Stimulated activated CD4-positive, alpha-beta T cell treated with anti-CD3 and anti-CD28 coated beads, TNF-alpha, amount 100 ng/mL, for 4 hours (primary cell): Measurements from ENCODE around the gene APAF1.

Experiments
- DNase-seq, 3 experiments: peaks; one replicate each; pipeline ENCODE4 v3.0.0-alpha.2; 2020; ENCODE audit warnings: low read depth in 3 of 3

Gene APAF1

DNA sequence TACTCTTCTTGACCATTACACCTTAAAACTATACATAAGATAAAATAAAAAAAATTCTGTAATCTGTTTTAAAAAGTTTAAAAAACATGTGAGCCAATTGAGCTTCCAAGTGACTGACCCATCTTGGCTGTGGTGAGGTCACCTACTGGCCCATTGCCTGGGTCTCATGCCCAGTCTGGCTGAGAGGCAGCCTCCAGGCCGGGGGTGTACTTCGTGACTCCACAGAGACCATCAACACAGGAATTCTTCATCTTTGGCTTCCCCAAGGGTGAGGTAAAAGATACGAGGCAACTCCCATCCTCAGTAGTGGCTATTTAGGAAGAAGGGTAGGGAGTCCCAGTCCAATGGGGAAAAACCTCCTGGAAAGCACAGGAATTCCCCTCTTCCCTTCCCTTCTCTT is 113.2 kb downstream of the APAF1 start:
- no peak for DNase-seq

DNA sequence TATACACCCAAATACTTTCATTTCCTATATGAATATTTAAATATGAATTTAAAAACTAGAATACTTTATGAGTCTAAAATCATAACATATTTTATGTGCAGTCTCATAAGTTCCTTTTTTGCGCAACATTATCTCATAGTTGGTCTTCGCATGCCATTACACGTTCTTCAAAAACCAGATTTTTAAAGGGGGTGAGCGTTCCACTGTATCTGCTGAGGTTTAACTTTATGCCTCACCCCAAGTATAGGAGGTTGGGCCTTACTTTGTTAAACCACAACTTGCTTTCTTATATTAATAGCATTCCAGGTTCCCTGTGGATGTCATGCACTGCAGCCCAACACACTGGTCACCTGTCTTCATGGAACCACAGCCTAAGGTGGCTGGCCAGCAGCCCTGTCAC is 118.6 kb downstream of the APAF1 start:
- no peak for DNase-seq

DNA sequence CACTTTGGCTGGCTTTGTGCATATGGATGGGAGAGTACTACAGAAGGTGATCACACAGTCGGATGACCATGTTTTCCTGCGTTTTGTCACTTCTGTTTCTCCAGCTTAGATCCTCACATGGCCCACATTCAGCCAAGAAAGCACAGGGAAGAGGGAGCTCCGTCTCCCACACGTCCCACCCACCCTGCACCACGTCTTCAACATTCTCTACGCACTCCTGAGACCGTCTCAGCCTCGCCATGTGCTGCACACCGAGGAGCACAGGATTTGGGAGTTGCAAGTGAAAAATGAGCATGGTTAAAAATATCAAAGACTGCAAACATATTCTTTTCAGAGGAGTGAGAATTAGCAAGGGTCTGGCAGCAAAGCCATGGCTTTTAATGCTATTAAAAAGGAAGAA is 122.2 kb downstream of the APAF1 start:
- DNase-seq: no peak

DNA sequence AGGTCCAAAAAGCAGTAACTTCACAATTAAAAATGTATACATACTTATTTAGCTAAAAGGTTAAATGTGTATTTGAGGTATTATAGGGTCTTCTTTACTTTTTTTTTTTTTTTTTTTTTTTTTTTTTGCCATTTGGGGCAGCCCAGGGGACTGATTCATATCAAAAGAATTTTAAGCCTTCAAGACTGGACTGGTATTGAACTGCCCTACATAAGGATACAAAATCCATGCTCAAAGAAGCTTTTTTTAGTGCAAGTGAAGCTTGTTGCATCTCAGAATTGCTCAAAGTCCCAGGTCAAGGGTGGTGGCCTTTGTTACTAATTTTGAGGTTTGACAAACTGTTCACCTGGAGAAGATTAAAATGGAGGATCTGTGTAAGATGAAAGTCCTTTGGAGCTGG is 124.0 kb downstream of the APAF1 start:
- no peak for DNase-seq

DNA sequence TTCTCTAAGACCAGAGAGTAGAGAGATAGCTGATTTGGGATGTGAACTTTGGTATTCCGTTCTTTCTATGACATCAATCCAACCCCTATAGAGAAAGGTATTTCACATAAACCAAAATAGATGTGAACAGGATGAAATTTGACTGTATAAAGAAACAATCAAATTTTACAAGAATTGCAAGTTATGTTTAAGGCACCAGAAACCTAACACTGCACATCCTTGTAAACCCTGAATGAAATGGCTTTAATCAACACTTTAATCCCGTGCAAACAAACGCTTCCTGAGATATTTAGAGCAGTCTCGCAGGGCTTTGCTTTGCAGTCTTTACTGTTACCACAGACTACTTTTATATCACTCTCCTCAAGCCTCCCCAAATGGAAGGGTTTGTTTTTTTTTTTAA is 125.1 kb downstream of the APAF1 start:
- no peak for DNase-seq

DNA sequence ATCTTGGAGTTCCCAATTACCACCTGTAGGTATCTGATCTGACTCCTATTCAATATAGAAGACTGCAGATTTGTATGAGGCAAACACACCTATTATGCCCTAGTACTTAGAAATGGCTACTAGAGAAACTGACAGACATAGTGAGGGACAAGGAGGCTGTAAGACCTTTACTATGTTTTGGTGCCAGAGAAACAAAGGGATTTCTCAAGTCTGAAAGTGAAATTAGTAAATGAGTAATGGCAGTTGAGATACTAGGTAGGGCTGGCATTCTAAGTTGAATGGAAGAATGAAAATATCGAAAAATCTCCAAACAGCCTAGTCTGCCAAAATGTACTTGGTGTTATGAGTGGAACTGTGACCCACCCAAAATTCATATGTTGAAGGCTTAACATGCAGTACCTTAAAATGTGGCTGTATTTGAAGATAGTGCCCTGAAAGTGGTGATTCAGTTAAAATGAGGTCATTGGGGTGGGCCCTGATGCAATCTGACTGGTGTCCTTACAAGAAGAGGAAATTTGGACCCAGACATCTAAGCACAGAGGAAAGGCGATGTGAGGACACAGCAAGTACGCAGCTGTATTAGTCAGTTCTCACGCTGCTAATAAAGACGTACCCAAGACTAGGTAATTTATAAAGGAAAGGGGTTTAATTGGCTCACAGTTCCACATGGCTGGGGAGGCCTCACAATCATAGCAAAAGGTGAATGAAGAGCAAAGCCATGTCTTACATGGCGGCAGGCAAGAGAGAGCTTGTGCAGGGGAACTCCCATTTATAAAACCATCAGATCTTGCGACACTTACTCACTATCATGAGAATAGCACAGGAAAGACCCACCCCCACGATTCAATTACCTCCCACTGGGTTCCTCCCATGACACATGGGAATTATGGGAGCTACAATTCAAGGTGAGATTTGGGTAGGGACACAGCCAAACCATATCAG is 127.0 kb downstream of the APAF1 start:
- DNase-seq: no peak

DNA sequence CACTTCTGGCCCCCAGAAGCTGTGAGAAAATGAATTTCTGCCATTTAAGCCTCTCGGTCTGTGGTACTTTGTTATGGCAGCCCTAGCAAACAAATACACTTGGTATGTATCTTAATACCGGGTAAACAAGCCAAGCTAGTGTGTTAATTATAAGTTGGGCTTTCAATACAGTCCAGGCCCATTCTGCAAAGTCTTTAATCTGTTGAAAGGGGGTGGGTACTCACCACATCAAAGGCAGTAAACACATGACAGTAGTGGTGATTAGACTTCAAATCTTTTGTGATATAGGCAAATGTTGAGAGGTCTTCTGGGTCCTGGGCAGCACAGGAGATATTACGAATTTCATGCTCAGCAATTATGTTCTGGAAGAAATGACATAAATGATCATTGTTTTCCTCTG is 127.7 kb downstream of the APAF1 start:
- DNase-seq: no peak

DNA sequence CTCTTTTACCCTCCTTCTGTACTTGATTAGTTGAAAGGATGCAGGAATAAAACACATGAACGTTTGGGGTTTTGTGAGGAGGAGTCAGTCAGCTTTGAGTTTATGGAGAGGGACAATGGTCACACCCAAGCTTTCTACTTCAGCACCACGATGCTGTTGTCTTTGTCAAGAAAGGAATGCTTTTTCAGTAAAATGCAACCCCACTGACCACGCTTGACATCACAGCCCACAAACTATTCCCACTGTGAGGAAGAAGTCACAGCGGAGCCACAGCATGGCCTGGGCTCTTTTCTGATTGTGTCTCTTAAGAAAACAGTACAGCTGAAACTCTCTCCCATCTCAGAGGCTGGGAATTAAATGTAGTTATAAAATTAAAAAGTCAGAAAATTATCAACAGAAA is 135.2 kb downstream of the APAF1 start:
- DNase-seq: no peak

DNA sequence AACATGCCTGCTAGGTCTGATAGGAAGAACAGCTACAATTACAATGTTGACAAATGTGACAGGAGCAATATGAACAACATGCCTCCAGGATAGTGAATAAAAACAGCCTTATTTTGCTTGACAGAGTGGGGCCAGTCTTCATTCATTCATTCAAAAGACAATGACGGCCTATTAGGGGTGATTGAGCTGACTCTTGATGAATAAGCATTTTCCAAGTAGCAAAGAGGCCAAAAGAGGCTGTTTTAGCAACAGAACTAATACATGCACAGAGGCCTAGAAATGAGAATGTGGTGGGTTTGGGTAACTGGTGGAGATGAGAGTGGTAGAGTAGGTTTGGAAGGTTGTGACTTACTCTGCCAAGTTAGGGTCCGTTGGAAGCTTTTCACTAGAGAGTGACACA is 138.3 kb downstream of the APAF1 start:
- DNase-seq: no peak
